HepG2 (cell line): Measurements from ENCODE around the gene PARK7. TPM values are rescaled to one million over a fixed set of nuclear protein-coding genes. Genes with fewer than 3 reads are reported as not detected.
A peak's percentile ranks its signal among the peaks of the same experiment; 100 is the strongest.

Experiments used
- CCDC6 ChIP-seq: sonication (generic); formaldehyde crosslinking; IDR thresholded peaks from 2 replicates; pipeline ENCODE4 v1.8.1; 2022; ENCODE audit warnings: mild to moderate bottlenecking, missing genetic modification reagents, moderate library complexity
- FIP1L1 ChIP-seq: fragments of 200-400 bp; formaldehyde crosslinking; IDR thresholded peaks from 2 replicates; pipeline ENCODE4 v1.6.1; 2018; ENCODE audit warnings: low read depth, mild to moderate bottlenecking, low read length, moderate library complexity, borderline replicate concordance; ENCODE audit not compliant: insufficient read depth
- MXD1 ChIP-seq: sonication (generic); formaldehyde crosslinking; IDR thresholded peaks from 2 replicates; pipeline ENCODE4 v1.4.0; 2020; ENCODE audit warnings: mild to moderate bottlenecking, missing genetic modification reagents
- NAIF1 ChIP-seq: sonication (generic); formaldehyde crosslinking; IDR thresholded peaks from 2 replicates; pipeline ENCODE4 v1.5.0; 2020; ENCODE audit warnings: mild to moderate bottlenecking, missing genetic modification reagents, borderline replicate concordance
- NFIB ChIP-seq: sonication (generic); formaldehyde crosslinking; IDR thresholded peaks from 2 replicates; pipeline ENCODE4 v1.9.0; 2021; ENCODE audit warnings: missing genetic modification reagents, mild to moderate bottlenecking, borderline replicate concordance
- RBFOX2 ChIP-seq: fragments of 200-400 bp; formaldehyde crosslinking; IDR thresholded peaks from 2 replicates; pipeline ENCODE4 v1.6.1; 2017; ENCODE audit warnings: low read depth, mild to moderate bottlenecking, low read length
- REPIN1 ChIP-seq: sonication (generic); formaldehyde crosslinking; IDR thresholded peaks from 2 replicates; pipeline ENCODE4 v1.8.0; 2022; ENCODE audit warnings: missing genetic modification reagents, low read depth, mild to moderate bottlenecking, borderline replicate concordance
- SPEN ChIP-seq: sonication (generic); formaldehyde crosslinking; IDR thresholded peaks from 2 replicates; pipeline ENCODE4 v1.5.1; 2020; ENCODE audit warnings: low read depth, mild to moderate bottlenecking, missing genetic modification reagents
- THAP9 ChIP-seq: sonication (generic); formaldehyde crosslinking; IDR thresholded peaks from 2 replicates; pipeline ENCODE4; 2020; ENCODE audit warnings: missing genetic modification reagents, mild to moderate bottlenecking, borderline replicate concordance
- ZFY ChIP-seq: sonication (generic); formaldehyde crosslinking; IDR thresholded peaks from 2 replicates; pipeline ENCODE4 v1.4.0; 2020; ENCODE audit warnings: missing genetic modification reagents
- ZHX1 ChIP-seq: sonication (generic); formaldehyde crosslinking; IDR thresholded peaks from 2 replicates; pipeline ENCODE4 v1.8.1; 2022; ENCODE audit warnings: low read depth, mild to moderate bottlenecking, missing genetic modification reagents
- ZNF275 ChIP-seq: sonication (generic); formaldehyde crosslinking; IDR thresholded peaks from 2 replicates; pipeline ENCODE4 v1.8.0; 2022; ENCODE audit warnings: missing genetic modification reagents, mild to moderate bottlenecking, inconsistent platforms, borderline replicate concordance
- ZNF280B ChIP-seq: sonication (generic); formaldehyde crosslinking; IDR thresholded peaks from 2 replicates; pipeline ENCODE4 v1.5.0; 2020; ENCODE audit warnings: missing genetic modification reagents, mild to moderate bottlenecking, borderline replicate concordance
- ZNF569 ChIP-seq: sonication (generic); formaldehyde crosslinking; IDR thresholded peaks from 2 replicates; pipeline ENCODE4 v1.5.0; 2020; ENCODE audit warnings: mild to moderate bottlenecking, missing genetic modification reagents, moderate library complexity, borderline replicate concordance
- ZNF629 ChIP-seq: sonication (generic); formaldehyde crosslinking; conservative IDR thresholded peaks from 2 replicates; pipeline ENCODE4 v1.5.0; 2020; ENCODE audit warnings: missing genetic modification reagents
- ZNF784 ChIP-seq: sonication (generic); formaldehyde crosslinking; IDR thresholded peaks from 2 replicates; pipeline ENCODE4 v1.5.1; 2020; ENCODE audit warnings: missing genetic modification reagents, mild to moderate bottlenecking, borderline replicate concordance
- ZSCAN22 ChIP-seq: sonication (generic); formaldehyde crosslinking; IDR thresholded peaks from 2 replicates; pipeline ENCODE4 v1.4.0; 2020; ENCODE audit warnings: mild to moderate bottlenecking, missing genetic modification reagents
- polyA plus RNA-seq, 8 experiments: library from polyadenylated mRNA; depleted of rRNA in 3 of 8; stranded (reverse) in 7 of 8; unstranded in 1 of 8; fragments of >200 nt; fragmentation: Illumina TruSeq in 4 of 8; extraction: Trizol in 4 of 8; gene quantifications; 2 replicates each; pipeline versions ENCODE4 v1.2.1 to v1.2.3, GENCODE V29; 2011 to 2016; ENCODE audit warnings: low read depth in 4 of 8, missing spikeins in 1 of 8, mixed read lengths in 1 of 8; ENCODE audit not compliant: insufficient read depth in 1 of 8
- total RNA-seq, 5 experiments: library from RNA; depleted of rRNA; stranded (reverse); fragments of >200 nt; fragmentation: Illumina TruSeq; extraction: Trizol; gene quantifications; 2 replicates each; pipeline ENCODE4 v1.2.3, GENCODE V29; 2016; ENCODE audit warnings: low read depth in 1 of 5

The PARK7 gene
- total and polyA plus RNA-seq, 2 of the 13 experiments (the other 11 are each of a cell fraction or from before 2014, with no cell fraction given) = 212 to 296 TPM

GRCh38 chr1:8026153-8026975 lies 64.9 kb downstream of the PARK7 start, which contains the start of gene ERRFI1 (continued):
- TF ChIP-seq ZNF784 (CRISPR knock-in tag) (no peak; the same call in 1 of the 2 replicates), MXD1 (CRISPR knock-in tag) (peak; percentile 60), ZHX1 (CRISPR knock-in tag) (peak; percentile 73; the same call in 1 of the 2 replicates), REPIN1 (CRISPR knock-in tag) (peak; percentile 77), ZNF280B (CRISPR knock-in tag) (peak; percentile 51; the same call in 1 of the 2 replicates), NFIB (CRISPR knock-in tag) (no peak), ZNF629 (CRISPR knock-in tag) (no peak), CCDC6 (CRISPR knock-in tag) (peak; percentile 71; the same call in 1 of the 2 replicates), ZSCAN22 (CRISPR knock-in tag) (peak; percentile 60; the same call in 1 of the 2 replicates), FIP1L1 (no peak), THAP9 (peak; percentile 56; the same call in 1 of the 2 replicates), ZNF275 (CRISPR knock-in tag) (peak; percentile 2; the same call in 1 of the 2 replicates), ZNF569 (CRISPR knock-in tag) (no peak), SPEN (CRISPR knock-in tag) (peak; percentile 58; the same call in 1 of the 2 replicates), ZFY (peak; percentile 89), RBFOX2 (peak; percentile 100), NAIF1 (CRISPR knock-in tag) (no peak)
